H9 (cell line): Measurements from ENCODE around the gene MGMT. TPM values are rescaled to one million over a fixed set of nuclear protein-coding genes. Genes with fewer than 3 reads are reported as not detected.

ENCODE experiments used
- DNase-seq: peaks from one replicate; pipeline ENCODE4 v3.0.0-alpha.2; 2017
- H2AFZ ChIP-seq: one replicate; pipeline ENCODE4 v1.6.1; 2013; ENCODE audit warnings: mild to moderate bottlenecking, low read length, control low read depth, moderate library complexity
- H2AK5ac ChIP-seq: 2 replicates; pipeline ENCODE4 v1.6.1; 2013; ENCODE audit warnings: low read length, control low read depth, mixed read lengths; ENCODE audit not compliant: insufficient read length
- H2BK120ac ChIP-seq: one replicate; pipeline ENCODE4 v1.6.1; 2013; ENCODE audit warnings: low read depth, mild to moderate bottlenecking, low read length, control low read depth, inconsistent platforms; ENCODE audit not compliant: poor library complexity, severe bottlenecking
- H2BK12ac ChIP-seq: 2 replicates; pipeline ENCODE4 v1.6.1; 2013; ENCODE audit warnings: low read length, control low read depth, mixed read lengths, low read depth; ENCODE audit not compliant: insufficient read length
- H2BK15ac ChIP-seq: 2 replicates; pipeline ENCODE4 v1.6.1; 2013; ENCODE audit warnings: low read depth, low read length, control low read depth
- H2BK20ac ChIP-seq: one replicate; pipeline ENCODE4 v1.6.1; 2013; ENCODE audit warnings: low read depth, mild to moderate bottlenecking, low read length, control low read depth, inconsistent platforms; ENCODE audit not compliant: poor library complexity, severe bottlenecking
- H2BK5ac ChIP-seq: 2 replicates; pipeline ENCODE4 v1.6.1; 2013; ENCODE audit warnings: low read length, control low read depth, mixed read lengths; ENCODE audit not compliant: insufficient read length
- H3K14ac ChIP-seq: 2 replicates; pipeline ENCODE4 v1.6.1; 2013; ENCODE audit warnings: low read length, control low read depth; ENCODE audit not compliant: insufficient read depth
- H3K18ac ChIP-seq: 2 replicates; pipeline ENCODE4 v1.6.1; 2013; ENCODE audit warnings: low read depth, mild to moderate bottlenecking, mixed read lengths, low read length, control low read depth; ENCODE audit not compliant: insufficient read length
- H3K23ac ChIP-seq: 2 replicates; pipeline ENCODE4 v1.6.1; 2013; ENCODE audit warnings: low read length, control low read depth, mixed read lengths, low read depth; ENCODE audit not compliant: insufficient read length
- H3K23me2 ChIP-seq: 2 replicates; pipeline ENCODE4 v1.6.1; 2013; ENCODE audit warnings: low read depth, mild to moderate bottlenecking, mixed read lengths, low read length, control low read depth; ENCODE audit not compliant: insufficient read length, poor library complexity, severe bottlenecking
- H3K27ac ChIP-seq: 2 replicates; pipeline ENCODE4 v1.5.1; 2013; ENCODE audit warnings: low read length, control low read depth, mixed read lengths, low read depth; ENCODE audit not compliant: insufficient read length
- H3K27me3 ChIP-seq: 2 replicates; pipeline ENCODE4 v1.6.1; 2013; ENCODE audit warnings: low read length, control low read depth, inconsistent platforms; ENCODE audit not compliant: insufficient read depth
- H3K4ac ChIP-seq: 2 replicates; pipeline ENCODE4 v1.6.1; 2013; ENCODE audit warnings: low read depth, mild to moderate bottlenecking, control low read depth, inconsistent platforms, low read length, moderate library complexity
- H3K4me1 ChIP-seq: 2 replicates; pipeline ENCODE4 v1.6.1; 2013; ENCODE audit warnings: low read length, control low read depth, inconsistent platforms; ENCODE audit not compliant: insufficient read depth
- H3K4me2 ChIP-seq: 2 replicates; pipeline ENCODE4 v1.6.1; 2013; ENCODE audit warnings: low read length, control low read depth, mixed read lengths; ENCODE audit not compliant: insufficient read length, insufficient read depth
- H3K56ac ChIP-seq: 2 replicates; pipeline ENCODE4 v1.6.1; 2013; ENCODE audit warnings: low read depth, mild to moderate bottlenecking, mixed read lengths, low read length, control low read depth; ENCODE audit not compliant: insufficient read length
- H3K79me1 ChIP-seq: 2 replicates; pipeline ENCODE4 v1.6.1; 2013; ENCODE audit warnings: low read depth, mild to moderate bottlenecking, moderate library complexity, low read length, control low read depth, inconsistent platforms; ENCODE audit not compliant: insufficient read depth, poor library complexity, severe bottlenecking
- H3K79me2 ChIP-seq: 2 replicates; pipeline ENCODE4 v1.6.1; 2013; ENCODE audit warnings: low read length, control low read depth, inconsistent platforms; ENCODE audit not compliant: insufficient read depth
- H3K9ac ChIP-seq: 2 replicates; pipeline ENCODE4 v1.6.1; 2013; ENCODE audit warnings: low read length, control low read depth, mixed read lengths; ENCODE audit not compliant: insufficient read length; ENCODE audit errors: extremely low read depth
- H3K9me3 ChIP-seq: one replicate; pipeline ENCODE4 v1.6.1; 2013; ENCODE audit warnings: low read depth, low read length, inconsistent platforms; ENCODE audit not compliant: control insufficient read depth
- H3T11ph ChIP-seq: one replicate; pipeline ENCODE4 v1.6.1; 2013; ENCODE audit warnings: mild to moderate bottlenecking, low read length, control low read depth, inconsistent platforms
- H4K20me1 ChIP-seq: one replicate; pipeline ENCODE4 v1.6.1; 2013; ENCODE audit not compliant: control insufficient read depth, insufficient read length, insufficient read depth
- H4K5ac ChIP-seq: 2 replicates; pipeline ENCODE4 v1.6.1; 2013; ENCODE audit warnings: low read depth, mild to moderate bottlenecking, mixed read lengths, low read length, control low read depth; ENCODE audit not compliant: insufficient read length
- H4K8ac ChIP-seq: replicated peaks from 2 replicates; pipeline ENCODE4 v1.6.1; 2013; ENCODE audit warnings: low read length, control low read depth, mixed read lengths, low read depth; ENCODE audit not compliant: insufficient read length
- H4K91ac ChIP-seq: 2 replicates; pipeline ENCODE4 v1.6.1; 2013; ENCODE audit warnings: low read depth, mild to moderate bottlenecking, moderate library complexity, mixed read lengths, low read length, control low read depth; ENCODE audit not compliant: insufficient read length
- H3K27ac Mint-ChIP-seq, 3 experiments: 2 replicates in 2 of 3; 3 replicates in 1 of 3; pipeline ENCODE4 v1.8.0; 2020 to 2021; ENCODE audit warnings: mixed read lengths in 3 of 3, mild to moderate bottlenecking in 1 of 3, moderate library complexity in 1 of 3
- H3K27me3 Mint-ChIP-seq: 2 replicates; pipeline ENCODE4 v1.8.0; 2021; ENCODE audit warnings: low read depth, mild to moderate bottlenecking, moderate library complexity, mixed read lengths
- H3K36me3 Mint-ChIP-seq, 3 experiments: 2 replicates in 2 of 3; 3 replicates in 1 of 3; pipeline ENCODE4 v1.8.0; 2020 to 2021; ENCODE audit warnings: low read depth in 3 of 3, mixed read lengths in 3 of 3; ENCODE audit not compliant: insufficient read depth in 1 of 3
- H3K4me1 Mint-ChIP-seq, 2 experiments: 2 replicates each; pipeline ENCODE4 v1.8.0; 2020; ENCODE audit warnings: mixed read lengths in 2 of 2
- H3K4me3 Mint-ChIP-seq, 2 experiments: 2 replicates in 1 of 2; 3 replicates in 1 of 2; pipeline ENCODE4 v1.8.0; 2020 to 2021; ENCODE audit warnings: mild to moderate bottlenecking in 2 of 2, mixed read lengths in 2 of 2, moderate library complexity in 1 of 2
- H3K9me3 Mint-ChIP-seq, 2 experiments: 2 replicates in 1 of 2; 3 replicates in 1 of 2; pipeline ENCODE4 v1.8.0; 2020; ENCODE audit warnings: mild to moderate bottlenecking in 2 of 2, mixed read lengths in 2 of 2, moderate library complexity in 1 of 2
- WGBS: extraction: QIAGEN DNeasy Blood & Tissue Kit; methylation state at CpG from one replicate; pipeline ENCODE4 v1.1.7; 2013; ENCODE audit warnings: missing lambda C conversion rate, low lambda C conversion rate, mixed read lengths; ENCODE audit not compliant: insufficient read length; ENCODE audit errors: extremely low coverage; 5-methylcytosine and 5-hydroxymethylcytosine counted together
- total RNA-seq: library from RNA; stranded (reverse); gene quantifications from 2 replicates; pipeline ENCODE4 v1.2.1, GENCODE V29; 2021
- TF ChIP-seq, protein P1 (sequence below): fragments of 200-600 bp; sonication (generic); conservative IDR thresholded peaks from 3 replicates; pipeline ENCODE4 v1.8.0; 2021; ENCODE audit warnings: antibody characterized with exemption, mild to moderate bottlenecking

The MGMT gene
- total RNA-seq, 1 experiment from 2014 or later, result 18.4 TPM

GRCh38 chr10:129477051-129477450 is 10.0 kb downstream of the MGMT start:
- no peaks in the 10 kb centered on the region for H4K20me1 ChIP-seq

More at GRCh38 chr10:129477051-129477450, 10.0 kb downstream of the MGMT start:
- Histone ChIP-seq H3K79me1 (no peaks in the 10 kb centered on the region), H2BK120ac (no peak overlapping the region), H3K27ac (no peak overlapping the region), H2BK20ac (no peak overlapping the region), H3K4ac (no peak overlapping the region), H3K79me2 (no peaks in the 10 kb centered on the region), H3K14ac (no peak overlapping the region), H2BK12ac (no peak overlapping the region), H2AFZ (no peak overlapping the region), H2BK5ac (no peak overlapping the region), H3K27me3 (no peaks in the 10 kb centered on the region), H3T11ph (no peak overlapping the region), H2BK15ac (no peak overlapping the region), H3K18ac (no peak overlapping the region), H4K8ac (no peak overlapping the region), H3K23me2 (no peaks in the 10 kb centered on the region), H3K9me3 (no peaks in the 10 kb centered on the region), H4K91ac (no peak overlapping the region), H3K56ac (no peak overlapping the region), H3K4me2 (no peak overlapping the region), H3K23ac (no peak overlapping the region), H4K5ac (no peak overlapping the region), H2AK5ac (no peak overlapping the region), H3K4me1 (no peaks in the 10 kb centered on the region), H3K9ac (no peak overlapping the region)
- H3K27ac Mint-ChIP-seq, result peak overlapping the region in 1 of 3 experiments; percentile 36; a peak in 1 of 7 replicates
- TF ChIP-seq, protein P1, sequence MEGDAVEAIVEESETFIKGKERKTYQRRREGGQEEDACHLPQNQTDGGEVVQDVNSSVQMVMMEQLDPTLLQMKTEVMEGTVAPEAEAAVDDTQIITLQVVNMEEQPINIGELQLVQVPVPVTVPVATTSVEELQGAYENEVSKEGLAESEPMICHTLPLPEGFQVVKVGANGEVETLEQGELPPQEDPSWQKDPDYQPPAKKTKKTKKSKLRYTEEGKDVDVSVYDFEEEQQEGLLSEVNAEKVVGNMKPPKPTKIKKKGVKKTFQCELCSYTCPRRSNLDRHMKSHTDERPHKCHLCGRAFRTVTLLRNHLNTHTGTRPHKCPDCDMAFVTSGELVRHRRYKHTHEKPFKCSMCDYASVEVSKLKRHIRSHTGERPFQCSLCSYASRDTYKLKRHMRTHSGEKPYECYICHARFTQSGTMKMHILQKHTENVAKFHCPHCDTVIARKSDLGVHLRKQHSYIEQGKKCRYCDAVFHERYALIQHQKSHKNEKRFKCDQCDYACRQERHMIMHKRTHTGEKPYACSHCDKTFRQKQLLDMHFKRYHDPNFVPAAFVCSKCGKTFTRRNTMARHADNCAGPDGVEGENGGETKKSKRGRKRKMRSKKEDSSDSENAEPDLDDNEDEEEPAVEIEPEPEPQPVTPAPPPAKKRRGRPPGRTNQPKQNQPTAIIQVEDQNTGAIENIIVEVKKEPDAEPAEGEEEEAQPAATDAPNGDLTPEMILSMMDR, result no peak
- WGBS, result no CpG with 5 or more reads among the region's 5 CpGs
- H3K4me1 Mint-ChIP-seq, result peaks cover 4 to 12% of the 10 kb centered on the region in 2 experiments; a peak in 2 of 4 replicates
- H3K36me3 Mint-ChIP-seq, result peaks cover 20 to 21% (median 21%) of the 10 kb centered on the region in 3 experiments
- H3K27me3 Mint-ChIP-seq, result no peaks in the 10 kb centered on the region
- no peak for DNase-seq
- H3K9me3 Mint-ChIP-seq, result peaks cover 10 to 17% of the 10 kb centered on the region in 2 experiments
- H3K4me3 Mint-ChIP-seq, result no peak overlapping the region
